GM18507 (cell line): ENCODE measurements around the gene MTMR11.
A peak's percentile ranks its signal among the peaks of the same experiment; 100 is the strongest.
"Not testable (repeated sequence)": the region's sequence is repeated elsewhere in the genome, so short reads cannot be mapped to it uniquely, and the experiment has no call there.

Source experiments
- DNase-seq: peaks from one replicate; pipeline ENCODE4 v3.0.0; 2011; ENCODE audit warnings: low read depth; ENCODE audit not compliant: insufficient read length; ENCODE audit errors: extremely low spot score
- FAIRE-seq: peaks from 2 replicates; lab custom pipeline; 2011; peaks lifted over from hg19 to GRCh38; lab: Jason Lieb, UNC

MTMR11 gene

GRCh38 chr1:149936170-149936991, at the start of gene MTMR11:
MTMR11 (minus strand) TSS chr1:149936879; CDS start chr1:149936647, 232 bp downstream.
- FAIRE-seq (peak; percentile 60), DNase-seq (no peak)

DNA sequence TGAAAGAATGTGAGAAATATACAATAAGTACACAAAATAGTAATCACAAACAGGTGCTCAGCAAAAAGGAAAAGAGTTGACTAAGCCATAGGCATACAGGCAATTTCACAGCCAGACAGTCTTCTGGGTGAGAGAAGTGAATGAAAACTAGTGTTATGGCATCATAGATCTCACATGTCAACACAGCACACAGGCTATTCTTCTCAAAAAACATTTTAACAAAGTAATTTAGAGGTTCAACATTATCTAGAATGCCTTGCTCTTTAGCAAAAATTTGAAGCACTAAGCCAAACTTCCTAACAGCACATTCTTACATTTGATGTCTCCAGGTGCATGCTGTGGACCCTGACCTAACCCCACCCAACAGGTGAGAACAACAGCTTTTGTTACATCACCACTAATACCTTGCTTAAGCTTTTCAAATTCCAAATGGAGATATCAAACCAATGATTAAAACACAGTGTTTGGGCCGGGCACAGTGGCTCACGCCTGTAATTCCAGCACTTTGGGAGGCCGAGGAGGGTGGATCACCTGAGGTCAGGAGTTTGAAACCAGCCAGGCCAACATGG, 43.4 kb upstream of the MTMR11 start:
- DNase-seq, result no peak

DNA sequence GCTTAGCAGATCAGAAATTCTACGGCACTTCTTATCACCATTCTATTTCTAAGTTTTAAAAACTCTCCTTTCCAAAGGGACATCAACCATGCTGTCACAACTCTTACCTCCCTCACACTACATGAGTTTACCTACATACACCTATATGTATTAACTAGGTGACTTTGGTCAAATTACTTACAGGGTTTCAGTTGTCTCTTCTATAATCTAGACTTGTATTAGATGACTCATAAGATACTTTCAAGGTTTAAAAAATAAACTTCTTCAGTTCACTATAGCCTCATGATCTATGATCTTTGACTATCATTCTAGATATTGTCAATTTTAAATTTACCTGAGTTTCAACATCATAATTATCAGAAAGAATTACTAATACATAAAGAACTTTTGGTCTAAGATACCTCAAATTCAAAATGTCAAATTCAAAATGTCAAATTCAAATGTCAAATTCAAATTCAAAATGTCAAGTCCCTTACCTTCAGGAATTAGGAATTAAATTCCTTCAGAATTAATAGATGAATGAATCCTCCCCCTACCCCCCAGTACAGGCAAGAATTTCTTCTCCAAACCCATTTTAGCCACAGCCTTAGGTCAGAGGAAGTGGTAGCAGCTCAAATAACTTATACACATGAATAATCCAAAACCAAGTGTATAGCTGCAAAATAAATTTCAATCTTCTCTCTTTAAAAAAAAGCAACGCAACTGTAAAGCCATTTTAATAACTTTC, 42.7 kb upstream of the MTMR11 start:
- peak; percentile 9 for DNase-seq
- no peak for FAIRE-seq

More for the DNA sequence above, 43.4 kb upstream of the MTMR11 start:
- FAIRE-seq, result no peak

- FAIRE-seq (no peak), DNase-seq (no peak)
Measured at GRCh38 chr1:149978547-149979023, 41.9 kb upstream of the MTMR11 start.

DNA sequence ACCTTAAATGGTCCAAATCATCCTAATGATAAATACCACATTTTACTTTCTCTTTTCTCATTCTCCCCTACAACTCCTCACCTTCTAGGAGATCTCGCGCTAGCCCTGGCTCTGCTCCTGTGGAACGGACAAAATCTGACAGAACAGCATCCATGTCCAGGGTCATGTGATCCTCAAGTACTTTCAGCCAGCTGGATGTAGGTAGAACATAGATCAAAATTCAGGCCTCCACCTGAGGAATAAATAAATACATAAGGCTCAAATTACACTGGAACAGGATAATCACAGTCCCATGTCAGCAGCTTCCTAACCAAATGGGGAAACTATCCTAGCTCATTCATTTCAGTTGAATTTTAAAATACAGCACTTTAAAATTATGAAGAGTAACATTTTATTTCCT, 40.7 kb upstream of the MTMR11 start:
- no peak for DNase-seq
- FAIRE-seq, result no peak

DNA sequence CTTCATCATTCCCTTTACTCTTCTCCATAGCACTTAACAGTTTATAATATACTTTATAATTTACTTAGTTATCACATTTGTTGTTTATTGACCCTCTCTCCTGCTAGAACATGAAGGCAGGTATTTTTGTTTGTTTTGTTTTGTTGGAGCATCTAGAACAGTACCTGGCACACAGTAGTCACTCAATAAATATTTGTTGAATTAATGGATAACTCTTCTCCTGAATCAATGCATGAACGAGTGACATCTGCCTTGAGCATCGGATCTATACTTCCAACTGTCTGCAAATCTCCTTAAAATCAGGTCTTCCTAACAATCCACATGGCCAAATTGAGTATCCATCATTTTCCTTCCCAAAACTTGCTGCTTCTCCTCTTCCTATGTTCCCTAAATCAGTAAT, 35.9 kb upstream of the MTMR11 start:
- FAIRE-seq (no peak), DNase-seq (no peak)

- FAIRE-seq, result no peak
Measured at GRCh38 chr1:149967646-149968045, 31.0 kb upstream of the MTMR11 start.

DNA sequence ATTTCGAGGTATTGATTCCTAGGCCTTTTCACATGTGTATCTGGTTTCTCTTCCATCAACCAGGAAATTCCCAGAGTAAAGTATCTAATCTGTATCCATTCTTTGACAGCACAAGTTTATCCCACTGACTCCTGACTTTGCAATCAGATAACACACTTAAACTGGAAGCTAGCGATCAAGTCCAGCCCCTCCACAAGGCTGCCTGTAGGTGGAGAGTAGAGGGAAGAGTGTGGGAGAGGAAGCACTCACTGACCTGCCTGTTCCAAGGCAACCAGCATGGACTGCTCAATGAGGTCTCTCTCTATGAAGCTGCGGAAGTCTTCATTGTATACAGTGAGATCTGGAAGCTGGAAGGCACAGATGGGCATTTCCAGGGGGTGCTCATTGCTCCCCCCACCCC, 30.4 kb upstream of the MTMR11 start:
- FAIRE-seq (no peak), DNase-seq (no peak)

More at GRCh38 chr1:149967646-149968045, 31.0 kb upstream of the MTMR11 start:
- DNase-seq, result no peak

DNA sequence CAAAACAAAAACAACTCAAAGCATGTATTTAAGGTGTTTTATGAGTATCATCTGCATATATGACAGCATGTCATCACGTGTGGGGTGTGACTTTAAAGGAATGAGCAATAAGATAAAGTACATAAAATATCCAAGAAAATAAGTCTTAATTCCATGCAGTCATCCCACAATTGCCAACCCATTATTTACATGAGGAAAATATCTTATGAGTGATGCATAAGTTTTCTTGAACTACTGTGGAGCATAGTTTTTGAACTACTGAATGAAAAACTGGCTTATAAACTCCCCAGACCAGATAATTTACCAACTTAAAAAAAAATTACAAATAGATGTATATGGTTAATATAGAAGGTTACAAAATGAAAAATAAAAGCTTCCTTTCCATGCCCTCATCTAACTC, 29.7 kb upstream of the MTMR11 start:
- DNase-seq (no peak), FAIRE-seq (no peak)

DNA sequence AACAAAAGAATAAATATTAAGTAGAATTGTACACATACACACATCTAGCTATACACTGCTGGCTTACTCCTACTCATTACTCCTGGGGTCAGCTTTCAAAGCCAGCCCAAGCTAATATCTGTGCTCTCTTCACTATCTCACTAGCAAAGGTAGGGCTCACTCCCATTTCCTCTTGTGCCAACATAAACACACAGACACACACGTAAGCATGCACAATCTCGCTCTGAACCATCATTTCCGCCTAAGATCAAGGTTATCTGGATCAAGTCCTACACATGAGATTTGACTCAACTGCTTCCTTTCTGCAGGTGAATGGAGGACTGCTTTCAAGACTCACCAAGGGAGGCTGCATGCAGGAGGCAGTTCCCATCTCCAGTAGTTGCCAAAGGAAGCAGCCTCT, 28.8 kb upstream of the MTMR11 start:
- DNase-seq, result no peak
- no peak for FAIRE-seq

DNA sequence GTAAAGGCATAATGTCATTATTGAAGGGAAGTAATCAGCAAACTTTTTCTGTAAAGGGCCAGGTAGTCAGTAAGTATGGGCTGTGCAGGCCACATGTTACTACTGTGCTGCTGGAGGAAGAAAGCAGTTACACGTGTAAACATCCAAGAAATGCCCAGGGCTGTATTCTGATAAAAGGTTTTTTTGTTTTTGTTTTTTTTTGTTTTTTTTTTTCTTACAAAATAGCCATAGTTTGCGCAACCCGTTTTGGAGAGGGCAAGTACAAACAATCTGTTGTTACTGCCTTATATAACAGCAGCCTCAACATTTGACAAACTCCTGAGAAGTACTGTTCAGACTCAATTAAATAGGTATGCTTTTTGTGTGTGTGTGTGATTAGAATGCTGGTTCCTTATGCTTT, 26.7 kb upstream of the MTMR11 start:
- DNase-seq (no peak), FAIRE-seq (no peak)

DNA sequence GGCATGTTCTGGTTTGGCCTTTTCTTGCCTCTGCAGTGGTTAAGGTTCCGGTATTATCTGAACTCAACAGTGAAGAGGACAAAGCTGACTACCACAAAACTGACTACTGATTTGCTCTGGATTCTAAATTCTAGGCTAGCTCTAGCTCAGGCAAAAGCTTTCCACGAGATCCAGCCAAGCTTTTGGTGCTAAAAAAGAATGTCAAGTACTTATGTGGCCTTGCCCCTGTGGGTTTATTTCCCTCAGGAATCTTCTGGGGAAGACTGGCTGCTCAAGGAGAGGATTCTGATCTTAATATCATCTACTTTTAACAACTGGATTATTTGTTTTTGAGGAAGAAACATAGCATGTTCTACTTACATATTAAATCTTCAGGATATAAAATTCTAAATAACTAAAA, 26.1 kb upstream of the MTMR11 start:
- FAIRE-seq (no peak), DNase-seq (no peak)

DNA sequence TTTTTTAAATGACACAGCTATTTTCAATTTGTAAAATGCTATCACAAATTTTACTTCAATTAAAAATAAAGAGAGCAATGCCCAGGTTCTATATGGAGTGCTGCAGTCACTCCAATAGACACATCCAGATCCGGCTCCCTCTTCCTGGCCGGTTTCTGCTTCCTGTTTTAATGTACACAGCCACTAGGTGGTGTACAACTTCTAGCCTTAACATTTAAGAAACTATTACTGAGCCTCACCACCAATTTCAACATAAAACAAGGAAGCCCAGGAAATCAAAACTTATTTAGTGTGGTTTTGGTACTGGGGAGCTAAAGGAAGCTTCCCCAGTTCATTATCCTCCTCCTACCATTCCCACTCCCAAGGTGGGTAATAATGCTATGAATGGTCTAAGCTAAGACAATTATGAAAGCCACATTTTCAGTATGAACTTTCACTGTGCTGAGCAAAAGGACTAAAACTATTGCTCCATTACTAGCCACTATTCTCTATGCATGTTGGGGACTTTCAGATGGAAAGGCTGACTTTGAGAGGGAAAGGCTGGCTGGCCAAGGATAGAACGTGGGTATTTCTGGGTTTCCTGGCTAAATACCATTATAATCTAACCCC, 25.5 kb upstream of the MTMR11 start:
- FAIRE-seq (peak; percentile 79), DNase-seq (no peak)

DNA sequence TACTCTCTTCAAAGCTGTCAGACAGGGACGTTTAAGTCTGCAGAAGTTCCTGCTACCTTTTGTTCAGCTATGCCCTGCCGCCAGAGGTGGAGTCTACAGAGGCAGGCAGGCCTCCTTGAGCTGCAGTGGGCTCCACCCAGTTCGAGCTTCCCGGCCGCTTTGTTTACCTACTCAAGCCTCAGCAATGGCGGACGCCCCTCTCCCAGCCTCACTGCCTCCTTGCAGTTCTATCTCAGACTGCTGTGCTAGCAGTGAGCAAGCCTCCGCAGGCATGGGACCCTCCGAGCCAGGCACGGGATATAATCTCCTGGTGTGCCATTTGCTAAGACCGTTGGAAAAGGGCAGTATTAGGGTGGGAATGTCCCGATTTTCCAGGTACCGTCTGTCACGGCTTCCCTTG, 20.9 kb upstream of the MTMR11 start:
- DNase-seq, FAIRE-seq: not testable (repeated sequence)

GRCh38 chr1:149949911-149950310, 13.2 kb upstream of the MTMR11 start:
- FAIRE-seq, result no peak

DNA sequence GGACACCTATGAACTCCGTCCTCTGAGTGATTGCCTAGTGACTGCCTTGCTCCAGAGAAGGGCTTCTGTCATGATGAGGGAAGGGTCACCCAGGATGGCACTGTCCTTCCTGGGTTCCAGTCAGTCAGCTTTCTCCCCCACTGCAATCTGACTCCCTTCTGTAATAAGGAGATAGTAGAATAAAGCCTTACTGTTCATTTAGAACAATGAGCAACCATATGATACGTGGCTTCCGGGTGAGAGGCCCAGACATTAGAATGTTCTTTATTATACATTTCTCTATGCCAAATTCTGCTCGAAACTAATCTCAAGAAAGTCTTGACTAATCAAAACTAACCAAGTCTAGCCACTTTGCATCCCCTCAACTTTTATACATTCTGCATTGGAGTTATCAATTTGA, 8.5 kb upstream of the MTMR11 start:
- DNase-seq (no peak), FAIRE-seq (no peak)

More at GRCh38 chr1:149949911-149950310, 13.2 kb upstream of the MTMR11 start:
- no peak for DNase-seq

- DNase-seq (no peak), FAIRE-seq (no peak)
Measured at GRCh38 chr1:149942885-149943284, 6.2 kb upstream of the MTMR11 start.

DNA sequence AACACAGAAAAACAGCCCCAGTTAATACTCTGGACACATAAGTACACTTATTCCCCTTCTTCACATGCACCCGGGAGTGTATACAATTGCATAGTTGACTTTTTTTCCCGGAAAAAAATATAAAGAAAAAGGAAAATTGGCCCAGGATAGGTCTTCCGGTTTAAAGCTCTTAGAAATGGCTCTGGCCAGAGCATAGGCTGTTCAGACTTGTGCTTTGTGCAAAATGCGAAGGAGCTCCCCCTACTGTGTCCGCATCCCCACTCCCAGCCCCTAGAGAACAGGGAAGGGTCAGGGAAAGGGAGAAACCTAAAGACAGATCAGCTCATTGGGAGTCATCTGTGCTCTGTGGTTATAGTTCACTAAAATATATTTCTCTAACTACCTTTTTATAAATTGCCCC, 5.5 kb upstream of the MTMR11 start:
- FAIRE-seq (no peak), DNase-seq (no peak)

GRCh38 chr1:149940427-149940826, 3.7 kb upstream of the MTMR11 start:
- DNase-seq (no peak), FAIRE-seq (no peak)

GRCh38 chr1:149938668-149939003, 2.0 kb upstream of the MTMR11 start:
- not testable (repeated sequence) for FAIRE-seq, DNase-seq
